HG03108 (cell line): Measurements from ENCODE around the gene EDNRA.

Experiments used
- ATAC-seq: cut with Tn5 transposase; IDR thresholded peaks from one replicate; pipeline ENCODE4 v1.9.1; 2021; ENCODE audit warnings: moderate library complexity; ENCODE audit not compliant: unreplicated experiment

Gene EDNRA

GRCh38 chr4:147586032-147586431 lies 105.1 kb downstream of the EDNRA start:
- no peak for ATAC-seq

GRCh38 chr4:147586637-147587036 lies 105.7 kb downstream of the EDNRA start:
- ATAC-seq: peak; percentile 76

DNA sequence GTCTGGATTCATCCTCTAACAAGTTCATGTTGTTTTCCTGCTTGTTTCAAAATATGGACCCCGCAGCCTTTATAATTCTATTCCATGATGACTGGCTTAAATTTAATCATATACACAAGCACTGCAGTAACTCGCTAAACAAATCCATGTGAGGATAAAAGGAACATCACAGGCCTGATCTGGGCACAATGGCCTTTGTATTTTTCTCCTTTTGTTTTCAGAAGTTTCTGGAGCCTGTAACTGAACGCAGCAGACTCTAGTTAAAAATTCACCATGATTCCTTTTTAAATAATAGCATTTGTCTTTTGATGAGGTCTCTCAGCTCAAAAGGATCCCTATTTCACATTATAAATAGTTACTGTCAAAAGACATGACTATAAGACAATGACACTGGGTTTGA lies 106.1 kb downstream of the EDNRA start:
- no peak for ATAC-seq

- ATAC-seq: no peak
These were observed 108.7 kb downstream of the EDNRA start for GRCh38 chr4:147589586-147589985.

- peak; percentile 46 for ATAC-seq
These were observed 109.5 kb downstream of the EDNRA start for GRCh38 chr4:147590249-147590920.

DNA sequence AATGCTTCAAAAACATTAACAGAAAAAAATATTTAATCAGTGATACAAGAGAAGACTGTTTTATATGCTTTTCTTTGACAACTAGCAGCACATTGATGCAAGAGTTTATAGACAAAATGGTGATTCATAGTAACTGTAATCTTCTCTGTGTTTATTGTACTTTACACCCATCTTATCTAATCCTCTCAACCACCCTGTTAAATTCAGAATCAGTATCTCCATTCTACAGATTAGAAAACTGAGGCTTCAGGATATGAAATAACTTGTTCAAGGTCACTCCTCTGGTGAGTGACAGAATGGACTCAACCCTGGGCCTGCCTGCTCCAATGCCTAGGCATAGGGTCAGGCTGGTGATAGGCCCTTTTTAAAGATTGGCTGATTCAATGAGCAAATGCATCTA lies 110.2 kb downstream of the EDNRA start:
- ATAC-seq: no peak

- no peak for ATAC-seq
These were observed 113.2 kb downstream of the EDNRA start for GRCh38 chr4:147594107-147594506.
